Measurements from ENCODE around the gene AIRE. TPM values are rescaled to one million over a fixed set of nuclear protein-coding genes. Genes with fewer than 3 reads are reported as not detected.

Gene AIRE
- total RNA-seq, 4 donors from 2014 or later: not detected

- no peak overlapping the region for H3K4me3 ChIP-seq
Observed at GRCh38 chr21:44283948-44284347, 1.7 kb upstream of the AIRE start.

GRCh38 chr21:44286086-44286715, 525 bp downstream of the AIRE start:
- TF ChIP-seq CTCF (IDR thresholded peaks at IDR 0.05) (no peak), POLR2A (IDR thresholded peaks at IDR 0.05; ENCODE audit: low read depth) (no peak), POLR2AphosphoS5 (IDR thresholded peaks at IDR 0.05) (no peak), EP300 (IDR thresholded peaks at IDR 0.05) (no peak)
- 100% methylated on average over 1 of the region's 21 CpGs for WGBS
- H3K27ac ChIP-seq (replicated peaks in 1 of 4): no peak overlapping the region
- H3K36me3 ChIP-seq: no peaks in the 10 kb centered on the region
- H3K4me1 ChIP-seq: peaks cover 0 to 12% (median 8%) of the 10 kb centered on the region in 4 donors
- intact Hi-C loops (cut with DNase I): no loop called here
- peak overlapping the region; percentile 22 to 42 (median 27) for H3K4me3 ChIP-seq
- peaks cover 0 to 58% (median 9%) of the 10 kb centered on the region in 4 donors for H3K27me3 ChIP-seq
- H3K9me3 ChIP-seq: no peaks in the 10 kb centered on the region
- DNase-seq (ENCODE audit: extremely low spot score): no peak

More at GRCh38 chr21:44283948-44284347, 1.7 kb upstream of the AIRE start:
- 84% methylated on average over 10 of the region's 11 CpGs for WGBS
- TF ChIP-seq CTCF (IDR thresholded peaks at IDR 0.05) (no peak), POLR2A (IDR thresholded peaks at IDR 0.05; ENCODE audit: low read depth) (no peak), POLR2AphosphoS5 (IDR thresholded peaks at IDR 0.05) (no peak), EP300 (IDR thresholded peaks at IDR 0.05) (no peak)
- intact Hi-C loops (cut with DNase I): no loop called here
- Histone ChIP-seq H3K27ac (replicated peaks in 1 of 4) (no peak overlapping the region), H3K27me3 (peaks cover 0 to 51% (median 9%) of the 10 kb centered on the region in 4 donors), H3K36me3 (no peaks in the 10 kb centered on the region), H3K4me1 (peaks cover 0 to 12% (median 8%) of the 10 kb centered on the region in 4 donors), H3K9me3 (no peaks in the 10 kb centered on the region)
- DNase-seq (ENCODE audit: extremely low spot score): no peak

- intact Hi-C loops (cut with DNase I): no loop called here
- TF ChIP-seq POLR2AphosphoS5 (IDR thresholded peaks at IDR 0.05) (no peak), CTCF (IDR thresholded peaks at IDR 0.05) (no peak), EP300 (IDR thresholded peaks at IDR 0.05) (no peak), POLR2A (IDR thresholded peaks at IDR 0.05; ENCODE audit: low read depth) (no peak)
- H3K4me3 ChIP-seq: no peak overlapping the region
- DNase-seq (ENCODE audit: extremely low spot score): no peak
- H3K27ac ChIP-seq (replicated peaks in 1 of 4): no peak overlapping the region
- H3K36me3 ChIP-seq: no peaks in the 10 kb centered on the region
- peaks cover 0 to 12% (median 8%) of the 10 kb centered on the region in 4 donors for H3K4me1 ChIP-seq
- peaks cover 0 to 58% (median 9%) of the 10 kb centered on the region in 4 donors for H3K27me3 ChIP-seq
- no peaks in the 10 kb centered on the region for H3K9me3 ChIP-seq
- 44% methylated on average over 4 of the region's 31 CpGs for WGBS
Observed at GRCh38 chr21:44286716-44287632, 1.3 kb downstream of the AIRE start.

- Histone ChIP-seq H3K4me3 (no peak overlapping the region), H3K27ac (replicated peaks in 1 of 4) (no peak overlapping the region), H3K36me3 (no peaks in the 10 kb centered on the region), H3K4me1 (peaks cover 0 to 12% (median 8%) of the 10 kb centered on the region in 4 donors), H3K9me3 (no peaks in the 10 kb centered on the region), H3K27me3 (peaks cover 0 to 72% (median 9%) of the 10 kb centered on the region in 4 donors)
- WGBS: 96% methylated on average over 14 of the region's 23 CpGs
- intact Hi-C loops (cut with DNase I): no loop called here
- TF ChIP-seq POLR2A (IDR thresholded peaks at IDR 0.05; ENCODE audit: low read depth): no peak
- no peak for TF ChIP-seq EP300 (IDR thresholded peaks at IDR 0.05)
- no peak for TF ChIP-seq POLR2AphosphoS5 (IDR thresholded peaks at IDR 0.05)
- TF ChIP-seq CTCF (IDR thresholded peaks at IDR 0.05): no peak
- DNase-seq (ENCODE audit: extremely low spot score): no peak
Observed at GRCh38 chr21:44288251-44289110, 2.8 kb downstream of the AIRE start.
